ENCODE data around the gene SLK.

SLK gene

GRCh38 chr10:104035194-104036068 is 68.5 kb downstream of the SLK start:
- DNase-seq: no peak

- DNase-seq: no peak
Measured at GRCh38 chr10:104036069-104036384, 69.1 kb downstream of the SLK start.

- DNase-seq: no peak
Measured at GRCh38 chr10:104036518-104037260, 69.7 kb downstream of the SLK start.

DNA sequence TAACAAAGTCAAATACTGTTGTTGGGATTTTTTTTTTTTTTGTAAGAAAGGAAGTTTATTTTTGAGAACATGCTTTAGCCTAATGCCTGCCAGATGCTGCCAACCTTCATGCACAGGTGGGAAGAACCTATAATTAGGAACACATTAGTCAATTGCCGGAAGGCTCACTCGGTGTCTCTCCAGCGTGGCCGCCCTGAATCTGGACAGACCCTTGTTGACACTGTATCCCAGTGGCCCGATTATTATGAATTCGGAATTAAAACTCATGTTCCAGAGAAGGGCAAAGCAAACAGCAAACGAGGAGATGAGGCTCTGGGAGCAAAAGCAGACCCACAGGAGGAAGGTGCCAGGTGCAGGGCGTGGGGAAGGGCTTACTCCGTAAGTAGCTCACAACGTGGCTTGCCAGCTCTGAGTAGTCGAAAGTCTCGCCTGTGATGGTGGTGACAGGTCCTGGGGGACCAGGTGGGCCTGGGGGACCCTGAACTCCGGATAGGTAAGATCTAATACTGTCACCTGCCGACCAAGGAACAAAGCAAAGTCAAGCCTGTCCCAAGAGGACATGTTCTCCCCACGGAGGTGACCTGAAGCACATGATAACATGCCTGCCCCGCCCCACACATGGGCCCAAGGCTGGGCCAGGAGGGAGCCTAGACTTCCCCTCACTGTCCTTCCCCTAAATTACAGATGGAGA is 70.5 kb downstream of the SLK start:
- no peak for DNase-seq

DNA sequence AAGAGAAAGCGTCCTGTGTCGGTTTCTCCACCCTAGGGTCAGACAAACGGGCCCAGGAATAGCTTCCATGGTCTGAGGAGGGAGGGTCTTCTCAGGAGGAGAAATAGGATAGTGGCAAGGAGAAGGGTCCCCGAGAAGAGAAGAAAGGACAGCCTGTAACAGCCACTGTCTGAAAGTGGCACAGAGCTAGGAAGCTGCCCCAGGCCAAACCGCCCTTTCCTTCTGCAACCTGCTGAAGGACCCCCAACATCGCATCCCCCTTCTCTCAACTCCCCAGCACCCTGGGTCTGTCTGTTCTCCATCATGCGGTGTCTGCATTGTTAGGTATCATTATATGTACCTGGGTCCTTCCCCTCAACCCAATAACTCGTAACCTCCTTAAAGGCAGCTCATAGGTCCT is 71.6 kb downstream of the SLK start:
- no peak for DNase-seq

GRCh38 chr10:104038958-104039752 is 72.2 kb downstream of the SLK start:
- no peak for DNase-seq

DNA sequence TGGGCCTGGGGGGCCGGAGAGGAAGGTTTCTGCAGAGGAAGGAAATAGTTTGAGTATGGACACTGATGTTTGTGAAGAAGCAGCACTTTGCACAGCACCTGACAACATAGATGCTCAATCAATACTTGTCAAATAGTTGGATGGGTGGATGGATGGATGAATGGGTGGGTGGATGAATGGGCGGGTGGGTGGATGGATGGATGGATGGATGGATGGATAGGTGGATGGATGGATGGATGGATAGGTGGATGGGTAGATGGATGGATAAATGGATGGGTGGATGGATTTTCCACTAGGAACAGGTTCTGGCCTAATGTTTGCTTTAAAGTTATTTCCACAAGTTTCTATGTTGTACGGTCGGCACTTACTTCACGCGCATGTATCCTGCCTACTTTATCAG is 73.4 kb downstream of the SLK start:
- DNase-seq: no peak

DNA sequence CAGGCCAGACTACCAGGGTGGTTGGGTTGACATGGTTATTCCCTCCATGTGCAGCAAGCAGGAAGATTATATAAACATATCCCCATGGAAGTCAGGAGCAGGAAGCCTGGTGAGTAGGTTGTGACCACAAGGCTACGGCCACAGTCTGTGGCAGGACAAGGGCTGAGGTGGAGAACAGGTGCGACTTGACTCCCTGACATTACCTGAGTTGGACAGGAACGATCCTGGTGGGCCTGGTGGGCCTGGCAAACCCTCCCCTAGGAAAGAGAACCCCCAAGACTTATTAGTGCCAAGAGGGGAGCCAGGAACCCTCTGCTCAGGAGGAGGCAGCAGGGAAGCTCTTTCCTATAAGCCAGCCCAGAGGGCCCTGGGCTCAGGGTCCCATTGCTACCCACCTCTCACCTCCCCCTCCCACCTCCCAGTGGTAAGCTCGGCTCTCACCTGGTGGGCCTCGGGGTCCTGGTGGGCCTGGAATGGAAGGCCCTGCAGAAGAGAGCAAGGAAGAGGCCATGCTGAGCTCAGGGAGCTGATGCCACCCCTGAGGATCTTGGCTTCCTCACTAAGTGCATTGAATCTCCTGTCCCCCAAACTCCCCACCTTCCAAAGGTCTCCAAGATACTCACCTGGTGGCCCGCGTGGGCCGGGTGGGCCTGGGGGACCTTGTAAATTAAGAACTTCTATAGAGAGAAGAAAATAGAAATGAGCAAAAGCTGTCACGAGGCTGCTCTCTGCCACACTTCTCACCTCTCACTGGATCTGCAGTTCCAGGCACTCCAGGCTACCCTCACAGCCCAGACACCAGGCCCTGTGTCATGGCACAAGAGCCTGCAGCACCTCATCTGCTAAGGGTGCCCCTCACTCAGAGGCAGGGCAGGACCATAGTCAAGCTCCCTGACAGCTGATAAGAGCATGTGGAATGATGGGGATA is 74.2 kb downstream of the SLK start:
- peak; percentile 16 for DNase-seq

DNA sequence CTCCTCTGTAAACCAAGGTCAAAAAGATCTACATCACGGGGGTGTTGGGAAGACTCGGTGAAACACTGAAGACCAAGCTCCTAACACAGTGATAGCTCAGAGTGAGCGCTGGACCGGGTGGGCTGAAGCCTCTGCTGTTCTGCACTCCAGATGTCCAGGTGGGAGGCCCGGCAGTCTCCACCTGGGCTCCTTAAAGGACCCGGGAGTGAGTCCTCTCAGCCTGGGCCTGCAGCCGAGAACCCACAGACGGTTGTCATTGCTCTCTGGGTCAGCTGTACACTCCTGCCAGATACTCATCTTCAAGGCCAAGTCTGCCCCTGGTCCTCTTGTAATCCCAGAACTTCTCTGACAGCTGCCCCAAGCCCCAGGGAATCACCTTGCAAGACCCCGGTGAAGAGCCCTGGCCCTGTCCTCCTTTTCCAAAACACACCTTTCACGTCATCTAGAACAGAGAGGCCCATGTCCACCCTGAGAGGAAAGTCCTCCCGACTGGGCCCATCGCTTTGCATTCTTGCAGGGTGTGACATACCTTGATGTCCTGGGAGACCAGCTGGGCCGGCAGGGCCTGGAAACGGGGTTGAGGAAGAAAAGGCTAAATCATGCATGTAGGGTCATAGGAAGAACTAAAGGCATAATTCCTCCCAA is 75.1 kb downstream of the SLK start:
- DNase-seq: no peak

GRCh38 chr10:104043185-104043830 is 76.4 kb downstream of the SLK start:
- DNase-seq: no peak

DNA sequence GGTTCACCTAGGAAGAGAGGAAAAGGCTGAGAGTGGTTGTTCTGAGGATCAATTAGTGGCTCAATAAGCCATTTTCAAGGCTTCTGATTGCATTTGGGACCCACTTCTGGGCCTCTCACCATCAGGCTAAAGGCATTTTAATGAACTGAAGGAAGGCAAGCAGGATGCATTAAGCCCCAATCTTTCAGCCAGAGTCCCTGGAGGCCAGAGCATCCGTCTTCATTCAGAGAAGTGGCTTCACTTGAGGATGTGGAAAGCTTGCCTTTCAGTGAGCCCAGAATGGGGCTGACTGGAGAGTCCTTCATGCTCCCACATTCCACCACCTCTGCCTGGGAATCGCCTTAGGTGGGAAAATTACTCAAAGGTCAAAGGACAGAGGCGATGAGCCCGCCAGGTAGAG is 76.9 kb downstream of the SLK start:
- no peak for DNase-seq

DNA sequence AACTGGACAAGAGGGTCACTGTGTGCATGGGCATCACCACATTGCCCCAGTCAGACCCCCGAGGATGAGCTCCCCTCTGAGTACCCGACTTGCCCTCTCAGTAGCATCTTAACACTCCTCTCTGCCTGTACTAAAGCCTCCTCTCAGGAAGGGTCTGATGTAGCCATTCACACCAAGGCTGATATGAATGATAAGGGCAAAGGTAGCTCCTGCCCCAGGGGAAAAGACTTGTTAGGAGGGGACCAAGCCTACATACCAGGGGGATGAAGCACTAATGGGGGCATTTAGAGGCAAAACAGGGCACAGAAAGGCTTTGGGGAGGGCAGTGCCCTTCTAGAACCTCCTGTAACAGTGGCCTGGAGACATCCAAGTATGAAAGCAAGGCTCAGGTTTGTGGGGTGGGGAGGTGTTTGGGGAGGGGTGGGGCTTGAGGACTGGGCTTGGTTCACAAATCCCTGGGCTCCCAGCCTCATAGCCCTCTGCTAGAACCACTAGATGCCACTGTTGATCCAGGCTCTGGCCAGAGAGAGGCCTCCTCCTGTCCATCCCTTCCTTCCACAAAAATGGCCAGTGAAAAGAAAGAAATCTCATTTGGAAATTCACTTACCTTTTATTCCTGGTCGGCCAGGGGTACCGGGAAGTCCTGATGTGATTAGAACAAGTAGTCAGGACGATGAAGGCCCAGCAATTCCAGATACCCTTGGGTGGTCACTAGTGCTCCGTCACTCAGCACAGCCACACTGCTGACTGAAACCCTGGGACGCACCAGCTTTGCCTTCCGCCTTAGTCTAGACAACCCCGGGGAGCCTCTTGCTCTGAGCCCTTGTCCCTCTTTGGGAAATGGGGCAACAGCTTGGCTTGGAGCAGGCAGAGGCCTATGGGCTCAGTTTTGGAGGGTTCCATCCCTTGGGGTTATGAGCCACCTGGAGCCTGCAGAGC is 78.5 kb downstream of the SLK start:
- no peak for DNase-seq

DNA sequence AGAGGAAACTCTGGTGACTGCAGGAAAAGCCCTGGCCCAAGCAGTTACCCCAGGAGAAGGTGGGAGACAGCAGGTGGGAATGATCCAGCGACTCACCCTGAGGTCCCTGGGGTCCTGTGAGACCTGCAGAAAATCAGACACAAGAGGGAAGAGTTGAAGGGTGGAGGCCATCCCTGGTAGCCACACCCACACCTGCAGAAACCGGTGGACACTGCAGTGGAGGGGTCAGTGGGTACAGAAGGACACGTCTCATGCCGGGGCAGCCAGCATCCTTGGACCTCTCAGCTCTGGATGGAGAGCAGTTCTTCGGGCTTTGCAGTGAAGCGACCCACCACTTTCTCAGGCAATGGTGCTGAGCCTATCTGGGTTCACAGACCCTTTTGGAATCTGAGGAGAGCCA is 79.7 kb downstream of the SLK start:
- no peak for DNase-seq

GRCh38 chr10:104049504-104050250 is 82.7 kb downstream of the SLK start:
- DNase-seq: no peak

- no peak for DNase-seq
Measured at GRCh38 chr10:104052431-104052830, 85.5 kb downstream of the SLK start.

GRCh38 chr10:104053201-104053600 is 86.3 kb downstream of the SLK start:
- no peak for DNase-seq

DNA sequence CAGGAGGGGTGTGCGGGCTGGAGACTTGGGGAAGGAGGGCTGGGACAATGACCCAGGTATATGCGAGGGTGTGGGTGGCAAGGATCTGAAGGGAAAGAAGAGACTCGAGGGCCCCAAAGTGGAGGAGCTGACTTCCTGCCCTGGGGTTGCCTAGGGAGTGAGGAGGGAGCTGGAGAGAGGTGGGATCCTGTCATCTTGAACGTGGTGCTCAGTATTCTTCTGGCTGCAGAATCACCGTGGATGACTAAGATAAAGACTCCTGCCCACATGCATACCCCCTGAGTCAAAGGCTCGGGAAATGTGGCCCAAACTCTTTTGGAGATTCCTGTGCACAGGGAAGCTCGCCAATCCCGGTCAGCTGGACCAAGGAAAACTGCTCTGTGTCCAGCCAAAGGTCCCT is 87.5 kb downstream of the SLK start:
- no peak for DNase-seq

DNA sequence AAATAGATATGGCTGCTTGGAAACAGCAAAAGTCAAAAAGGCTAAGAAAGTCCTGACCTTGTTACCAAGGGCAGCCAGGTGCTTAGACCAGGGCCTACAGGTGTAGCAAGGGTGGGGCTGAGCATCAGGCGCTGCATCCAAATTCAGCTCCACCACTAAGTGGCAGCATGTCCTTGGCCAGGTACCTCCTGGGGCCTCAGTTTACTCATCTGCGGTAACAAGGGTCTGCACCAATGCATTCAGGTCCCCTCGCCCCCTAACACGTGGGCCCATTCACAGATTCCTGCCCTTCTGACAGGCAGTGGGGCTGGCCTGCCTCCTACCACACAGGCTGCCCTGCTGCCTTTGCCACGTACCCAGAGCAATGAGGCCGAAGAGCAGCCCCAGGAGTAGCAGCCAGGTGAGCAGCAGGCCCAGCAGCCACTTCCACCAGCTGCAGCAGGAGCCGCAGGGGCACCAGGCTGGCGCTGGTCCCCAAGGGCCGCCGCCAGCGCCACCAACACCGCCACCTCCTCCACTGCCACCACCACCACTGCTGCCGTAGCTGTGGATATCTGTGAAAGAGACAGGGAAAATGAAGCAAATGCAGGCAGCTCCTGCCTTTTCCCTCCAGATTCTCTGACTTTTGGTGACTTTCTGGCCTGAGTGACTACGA is 89.8 kb downstream of the SLK start:
- no peak for DNase-seq

All from NCI-H446 treated with DMSO at 0.1 percent for 48 hours (cell line).